CD14-positive monocyte (primary cell): ENCODE data around the gene IL16. TPM values are rescaled to one million over a fixed set of nuclear protein-coding genes. Genes with fewer than 3 reads are reported as not detected.

Source experiments
- DNase-seq, 3 donors: peaks; one replicate each; pipeline ENCODE4 v3.0.0-alpha.2; 2011 to 2022
- H2AFZ ChIP-seq: 2 replicates; pipeline ENCODE4 v1.6.0; 2012; ENCODE audit warnings: mild to moderate bottlenecking, low read depth, low read length, inconsistent platforms; ENCODE audit not compliant: insufficient read depth, poor library complexity, severe bottlenecking
- H3K27ac ChIP-seq, 2 donors: 1 replicate in 1 of 2; 2 replicates in 1 of 2; pipeline ENCODE4 v1.5.1; 2012 to 2013; ENCODE audit warnings: low read length in 2 of 2, control low read depth in 1 of 2, inconsistent platforms in 1 of 2, low read depth in 1 of 2, mild to moderate bottlenecking in 1 of 2
- H3K27me3 ChIP-seq, 2 donors: one replicate each; pipeline versions ENCODE4 v1.6.0 to v1.6.1; 2011 to 2013; ENCODE audit warnings: low read length in 2 of 2; ENCODE audit not compliant: control insufficient read depth in 2 of 2, insufficient read depth in 2 of 2
- H3K36me3 ChIP-seq, 2 donors: replicated peaks in 1 of 2; 1 replicate in 1 of 2; 2 replicates in 1 of 2; pipeline versions ENCODE4 v1.5.1 to v1.6.1; 2012 to 2013; ENCODE audit warnings: low read length in 2 of 2, control low read depth in 1 of 2, inconsistent platforms in 1 of 2, mild to moderate bottlenecking in 1 of 2; ENCODE audit not compliant: insufficient read depth in 2 of 2, control insufficient read depth in 1 of 2
- H3K4me1 ChIP-seq, 2 donors: 1 replicate in 1 of 2; 2 replicates in 1 of 2; pipeline versions ENCODE4 v1.5.1 to v1.6.1; 2012 to 2013; ENCODE audit warnings: low read length in 2 of 2, control low read depth in 1 of 2, inconsistent platforms in 1 of 2, mild to moderate bottlenecking in 1 of 2, moderate library complexity in 1 of 2; ENCODE audit not compliant: insufficient read depth in 2 of 2, control insufficient read depth in 1 of 2
- H3K4me2 ChIP-seq: replicated peaks from 2 replicates; pipeline ENCODE3; 2012; ENCODE audit warnings: low read length, moderate library complexity, mild to moderate bottlenecking; ENCODE audit not compliant: poor library complexity, severe bottlenecking; ENCODE audit errors: extremely low read depth
- H3K4me3 ChIP-seq, 3 experiments: fragments of 200-600 bp in 1 of 3; sonication (generic) in 1 of 3; replicated peaks in 1 of 3; 1 replicate in 2 of 3; 2 replicates in 1 of 3; pipeline ENCODE4 v1.5.1; 2011 to 2013; ENCODE audit warnings: low read length in 3 of 3, mild to moderate bottlenecking in 3 of 3, control low read depth in 2 of 3, low read depth in 2 of 3, inconsistent platforms in 1 of 3, moderate library complexity in 1 of 3
- H3K79me2 ChIP-seq: 2 replicates; pipeline ENCODE4 v1.6.0; 2012; ENCODE audit warnings: mild to moderate bottlenecking, control low read depth, inconsistent platforms, low read length, moderate library complexity; ENCODE audit not compliant: insufficient read depth
- H3K9ac ChIP-seq: 2 replicates; pipeline ENCODE4 v1.6.0; 2017; ENCODE audit warnings: low read length, mild to moderate bottlenecking; ENCODE audit not compliant: insufficient read depth, poor library complexity, severe bottlenecking
- H3K9me3 ChIP-seq, 2 donors: replicated peaks in 1 of 2; 1 replicate in 1 of 2; 2 replicates in 1 of 2; pipeline versions ENCODE4 v1.5.1 to v1.6.1; 2012 to 2013; ENCODE audit warnings: low read length in 2 of 2, control low read depth in 1 of 2; ENCODE audit not compliant: control insufficient read depth in 1 of 2, insufficient read depth in 1 of 2
- H4K20me1 ChIP-seq: 2 replicates; pipeline ENCODE4 v1.6.0; 2012; ENCODE audit warnings: mild to moderate bottlenecking, low read length, control low read depth, moderate library complexity; ENCODE audit not compliant: insufficient read depth
- H3K27ac Mint-ChIP-seq, 7 donors: one replicate each; pipeline ENCODE4 v1.8.0; 2020; ENCODE audit warnings: mild to moderate bottlenecking in 7 of 7, mixed read lengths in 7 of 7, moderate library complexity in 6 of 7, inconsistent platforms in 2 of 7
- H3K27me3 Mint-ChIP-seq, 3 donors: one replicate each; pipeline ENCODE4 v1.8.0; 2021 to 2022; ENCODE audit warnings: low read depth in 3 of 3, mild to moderate bottlenecking in 3 of 3, mixed read lengths in 3 of 3, moderate library complexity in 3 of 3, inconsistent platforms in 1 of 3
- H3K36me3 Mint-ChIP-seq, 2 donors: one replicate each; pipeline ENCODE4 v1.8.0; 2020; ENCODE audit warnings: mixed read lengths in 2 of 2, inconsistent platforms in 1 of 2, mild to moderate bottlenecking in 1 of 2
- H3K4me1 Mint-ChIP-seq: one replicate; pipeline ENCODE4 v1.8.0; 2020; ENCODE audit warnings: mild to moderate bottlenecking, mixed read lengths
- H3K4me3 Mint-ChIP-seq, 2 donors: one replicate each; pipeline ENCODE4 v1.8.0; 2020; ENCODE audit warnings: mild to moderate bottlenecking in 2 of 2, mixed read lengths in 2 of 2, moderate library complexity in 1 of 2
- H3K9me3 Mint-ChIP-seq, 7 donors: one replicate each; pipeline ENCODE4 v1.8.0; 2020 to 2022; ENCODE audit warnings: mixed read lengths in 7 of 7, mild to moderate bottlenecking in 6 of 7, moderate library complexity in 6 of 7, inconsistent platforms in 2 of 7
- CTCF ChIP-seq: fragments of 200-600 bp; IDR thresholded peaks from one replicate; pipeline ENCODE4 v1.8.0; 2022; ENCODE audit warnings: antibody characterized with exemption, mild to moderate bottlenecking
- WGBS: methylation state at CpG from one replicate; pipeline ENCODE4 v1.1.5; 2013; ENCODE audit warnings: missing lambda C conversion rate; ENCODE audit not compliant: insufficient coverage; 5-methylcytosine and 5-hydroxymethylcytosine counted together
- intact Hi-C, 2 donors: fragments of 100-400 bp; cut with micrococcal nuclease; formaldehyde crosslinking; loops; one replicate each; pipeline versions ENCODE4 v1.15.0 to v1.15.1; 2023
- polyA plus RNA-seq, 3 donors: library from polyadenylated mRNA; depleted of rRNA in 1 of 3; unstranded in 2 of 3; stranded (reverse) in 1 of 3; fragments of 300-500 nt in 2 of 3; fragments of >200 nt in 1 of 3; fragmentation: Illumina TruSeq in 2 of 3; gene quantifications; 1 replicate in 2 of 3; 2 replicates in 1 of 3; pipeline ENCODE4 v1.2.3, GENCODE V29; 2012 to 2021

The IL16 gene
- polyA plus RNA-seq, 3 donors: 64.8 to 95.1 (median 71.5) TPM

GRCh38 chr15:81209635-81210034, 13.0 kb downstream of the IL16 start:
- Histone ChIP-seq H3K4me2 (no peak overlapping the region), H2AFZ (no peak overlapping the region), H4K20me1 (no peaks in the 10 kb centered on the region), H3K27me3 (no peaks in the 10 kb centered on the region), H3K36me3 (no peaks in the 10 kb centered on the region), H3K4me1 (no peaks in the 10 kb centered on the region), H3K9me3 (no peaks in the 10 kb centered on the region), H3K27ac (no peak overlapping the region), H3K79me2 (no peaks in the 10 kb centered on the region), H3K9ac (no peak overlapping the region), H3K4me3 (no peak overlapping the region)
- Mint-ChIP-seq H3K9me3 (peaks cover 2 to 17% (median 8%) of the 10 kb centered on the region in 7 donors), H3K27me3 (peaks cover 0 to 1% (median 0%) of the 10 kb centered on the region in 3 donors), H3K27ac (no peak overlapping the region), H3K4me3 (no peak overlapping the region), H3K36me3 (no peaks in the 10 kb centered on the region), H3K4me1 (no peaks in the 10 kb centered on the region)
- no peak for DNase-seq
- TF ChIP-seq CTCF: no peak
- intact Hi-C loops: no loop called here
- WGBS: 91% methylated on average over 4 of the region's 5 CpGs

- no peaks in the 10 kb centered on the region for H3K4me1 Mint-ChIP-seq
- Histone ChIP-seq H4K20me1 (no peaks in the 10 kb centered on the region), H3K4me1 (no peaks in the 10 kb centered on the region), H3K9me3 (peaks cover 7 to 8% of the 10 kb centered on the region in 2 donors), H3K36me3 (no peaks in the 10 kb centered on the region), H3K27ac (no peak overlapping the region), H2AFZ (no peak overlapping the region), H3K79me2 (no peaks in the 10 kb centered on the region), H3K4me2 (no peak overlapping the region), H3K9ac (no peak overlapping the region), H3K27me3 (no peaks in the 10 kb centered on the region), H3K4me3 (no peak overlapping the region)
- no peak for TF ChIP-seq CTCF
- peaks cover 3 to 25% (median 16%) of the 10 kb centered on the region in 7 donors for H3K9me3 Mint-ChIP-seq
- H3K27me3 Mint-ChIP-seq: peaks cover 0 to 1% (median 0%) of the 10 kb centered on the region in 3 donors
- intact Hi-C loops: no loop called here
- WGBS: 0% methylated on average over 1 of the region's 4 CpGs
- no peak overlapping the region for H3K27ac Mint-ChIP-seq
- H3K4me3 Mint-ChIP-seq: no peak overlapping the region
- no peaks in the 10 kb centered on the region for H3K36me3 Mint-ChIP-seq
- no peak for DNase-seq
These were observed 14.7 kb downstream of the IL16 start for GRCh38 chr15:81211376-81211775.
